Colonic mucosa (tissue), 4 donors: ENCODE results near the gene DNAJB8. TPM values are rescaled to one million over a fixed set of nuclear protein-coding genes. Genes with fewer than 3 reads are reported as not detected.

Source experiments
- DNase-seq: peaks from one replicate; pipeline ENCODE4 v3.0.0-alpha.2; 2020
- H3K27ac ChIP-seq: fragments of 200-600 bp; one replicate; pipeline ENCODE4 v1.8.0; 2021
- H3K27me3 ChIP-seq: fragments of 200-600 bp; one replicate; pipeline ENCODE4 v1.8.0; 2021
- H3K36me3 ChIP-seq: fragments of 200-600 bp; one replicate; pipeline ENCODE4 v1.8.0; 2021
- H3K4me1 ChIP-seq: fragments of 200-600 bp; one replicate; pipeline ENCODE4 v1.8.0; 2021; ENCODE audit warnings: mild to moderate bottlenecking
- H3K4me3 ChIP-seq: fragments of 200-600 bp; one replicate; pipeline ENCODE4 v1.8.0; 2021
- H3K9ac ChIP-seq, 2 donors: one replicate each; pipeline ENCODE4 v1.7.0; 2013; ENCODE audit warnings: control low read depth in 2 of 2, low read depth in 2 of 2, low read length in 2 of 2
- H3K9me3 ChIP-seq: fragments of 200-600 bp; one replicate; pipeline ENCODE4 v1.8.0; 2021
- CTCF ChIP-seq: fragments of 200-600 bp; IDR thresholded peaks from one replicate; pipeline ENCODE4 v1.8.0; 2022; ENCODE audit warnings: antibody characterized with exemption, mild to moderate bottlenecking
- intact Hi-C: fragments of 100-400 bp; cut with DNase I; formaldehyde crosslinking; loops from one replicate; pipeline ENCODE4 v1.14.1; 2022
- total RNA-seq, 2 donors: library from RNA; stranded (reverse); fragmentation: NEBNext Ultra II Directional in 1 of 2; extraction: Animal tissue kit (Norgen Biotek cat#: 25700) in 1 of 2; gene quantifications; one replicate each; pipeline ENCODE4 v1.2.1, GENCODE V29; 2021
- donor health status: healthy.
- donor health status: DM: no; HTN: no; CAD: no.
- donor health status: DM: no; HTN: no; CAD: no.

Gene DNAJB8
- total RNA-seq, 2 donors from 2014 or later, result not detected

- Histone ChIP-seq H3K27me3 (no peaks in the 10 kb centered on the region), H3K9ac (no peak overlapping the region), H3K4me1 (no peaks in the 10 kb centered on the region), H3K9me3 (no peaks in the 10 kb centered on the region), H3K36me3 (no peaks in the 10 kb centered on the region), H3K4me3 (no peak overlapping the region), H3K27ac (no peak overlapping the region)
- intact Hi-C loops, result no loop called here
- no peak for TF ChIP-seq CTCF
- no peak for DNase-seq
Observed at GRCh38 chr3:128454310-128454618, 12.4 kb downstream of the DNAJB8 start.

DNA sequence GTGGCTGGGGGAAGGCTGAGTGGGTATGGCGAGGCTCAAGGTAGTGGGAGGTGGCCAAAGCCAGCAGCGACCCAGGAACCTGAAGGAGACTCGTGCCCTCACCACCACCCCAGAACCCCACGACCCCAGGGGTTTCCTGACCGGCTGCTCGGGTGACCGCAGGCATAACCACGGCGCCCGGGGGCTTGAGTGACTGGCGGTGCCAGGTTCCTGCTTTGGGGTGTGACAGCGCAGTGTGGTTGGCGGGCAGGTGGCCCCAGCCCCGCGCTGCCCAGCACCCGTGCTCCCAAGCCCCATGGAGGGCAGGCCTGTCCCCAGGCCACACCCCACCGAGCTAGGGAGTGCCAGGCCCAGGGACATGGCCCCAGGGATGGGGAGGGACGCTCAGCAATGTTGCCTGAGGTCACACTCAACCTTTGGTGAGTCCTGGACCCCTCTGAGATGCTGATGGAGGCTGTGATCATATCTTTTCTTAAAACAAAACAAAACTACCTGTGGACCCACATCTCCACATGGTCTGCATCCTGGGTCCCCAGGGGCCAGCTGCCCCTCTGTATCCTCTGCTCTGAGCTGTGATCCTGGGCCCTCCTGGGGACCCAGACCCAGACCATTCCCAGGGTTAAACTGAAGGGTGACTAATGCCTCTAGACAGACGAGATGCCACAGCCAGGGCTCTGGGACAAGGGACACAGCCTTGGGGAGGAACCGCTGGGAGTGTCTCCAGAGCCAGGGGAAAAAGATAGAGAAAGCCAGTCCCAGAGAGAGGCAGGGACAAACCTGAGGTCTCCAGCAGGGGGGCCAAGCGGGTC is 13.0 kb downstream of the DNAJB8 start:
- Histone ChIP-seq H3K9ac (no peak overlapping the region), H3K27me3 (no peaks in the 10 kb centered on the region), H3K27ac (no peak overlapping the region), H3K36me3 (no peaks in the 10 kb centered on the region), H3K4me1 (no peaks in the 10 kb centered on the region), H3K9me3 (no peaks in the 10 kb centered on the region), H3K4me3 (no peak overlapping the region)
- no peak for TF ChIP-seq CTCF
- no peak for DNase-seq
- intact Hi-C loops, result no loop called here

GRCh38 chr3:128452678-128453275 is 13.9 kb downstream of the DNAJB8 start:
- TF ChIP-seq CTCF, result no peak

DNA sequence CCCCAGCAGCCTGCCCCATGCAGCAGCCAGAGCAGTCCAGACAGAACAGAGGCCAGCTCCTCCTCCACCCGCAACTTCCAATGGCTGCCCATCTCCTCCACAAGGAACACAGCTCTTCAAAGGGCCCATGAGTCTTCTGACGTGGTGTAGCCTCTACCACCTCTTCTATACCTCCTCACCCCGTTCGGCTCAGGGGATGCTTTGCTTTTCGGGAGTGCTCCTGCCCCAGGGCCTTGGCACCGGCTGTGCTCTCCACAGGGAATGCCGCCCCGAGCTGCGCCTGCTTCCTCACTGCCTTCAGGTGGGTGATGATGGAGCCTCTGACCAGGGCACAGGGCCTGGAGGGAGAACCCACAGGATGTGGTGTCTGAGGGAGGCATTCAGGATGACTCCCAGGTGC is 14.6 kb downstream of the DNAJB8 start:
- Histone ChIP-seq H3K9ac (no peak overlapping the region), H3K4me3 (no peak overlapping the region), H3K36me3 (no peaks in the 10 kb centered on the region), H3K4me1 (no peaks in the 10 kb centered on the region), H3K27ac (no peak overlapping the region), H3K27me3 (no peaks in the 10 kb centered on the region), H3K9me3 (no peaks in the 10 kb centered on the region)
- TF ChIP-seq CTCF, result no peak
- intact Hi-C loops, result no loop called here
- DNase-seq, result no peak

More at GRCh38 chr3:128452678-128453275, 13.9 kb downstream of the DNAJB8 start:
- no peaks in the 10 kb centered on the region for H3K36me3 ChIP-seq
- H3K4me3 ChIP-seq, result no peak overlapping the region
- no peaks in the 10 kb centered on the region for H3K9me3 ChIP-seq
- no peaks in the 10 kb centered on the region for H3K4me1 ChIP-seq
- no peak overlapping the region for H3K27ac ChIP-seq
- no peak for DNase-seq
- H3K27me3 ChIP-seq, result no peaks in the 10 kb centered on the region
- H3K9ac ChIP-seq, result no peak overlapping the region
- intact Hi-C loops, result no loop called here

- H3K4me3 ChIP-seq, result no peak overlapping the region
- H3K9me3 ChIP-seq, result no peaks in the 10 kb centered on the region
- H3K27me3 ChIP-seq, result no peaks in the 10 kb centered on the region
- TF ChIP-seq CTCF, result no peak
- intact Hi-C loops, result no loop called here
- H3K27ac ChIP-seq, result no peak overlapping the region
- no peaks in the 10 kb centered on the region for H3K36me3 ChIP-seq
- no peak overlapping the region for H3K9ac ChIP-seq
- DNase-seq, result no peak
- H3K4me1 ChIP-seq, result no peaks in the 10 kb centered on the region
Observed at GRCh38 chr3:128449111-128449638, 17.5 kb downstream of the DNAJB8 start.
